Activated CD8-positive, alpha-beta memory T cell treated with anti-CD3 and anti-CD28 coated beads for 36 hours (primary cell): ENCODE data around the gene SMYD3. TPM values are rescaled to one million over a fixed set of nuclear protein-coding genes. Genes with fewer than 3 reads are reported as not detected.
"Not testable (repeated sequence)": the region's sequence is repeated elsewhere in the genome, so short reads cannot be mapped to it uniquely, and the experiment has no call there.

ENCODE experiments used
- CTCF ChIA-PET: fragments of 350-600 bp; sonication (Branson Sonifier 250); formaldehyde crosslinking; loops from one replicate; lab custom pipeline; 2021; ENCODE audit warnings: antibody characterized with exemption; lab: Charles Lee
- POLR2A ChIA-PET: fragments of 350-600 bp; sonication (Branson Sonifier 250); formaldehyde crosslinking; loops from one replicate; lab custom pipeline; 2021; ENCODE audit warnings: antibody characterized with exemption; lab: Charles Lee
- total RNA-seq, 2 experiments: library from RNA; stranded (reverse); gene quantifications; one replicate each; pipeline ENCODE4 v1.2.3, GENCODE V29; 2021

SMYD3 gene
- total RNA-seq, 2 experiments from 2014 or later: 17.6 to 20.5 TPM

DNA sequence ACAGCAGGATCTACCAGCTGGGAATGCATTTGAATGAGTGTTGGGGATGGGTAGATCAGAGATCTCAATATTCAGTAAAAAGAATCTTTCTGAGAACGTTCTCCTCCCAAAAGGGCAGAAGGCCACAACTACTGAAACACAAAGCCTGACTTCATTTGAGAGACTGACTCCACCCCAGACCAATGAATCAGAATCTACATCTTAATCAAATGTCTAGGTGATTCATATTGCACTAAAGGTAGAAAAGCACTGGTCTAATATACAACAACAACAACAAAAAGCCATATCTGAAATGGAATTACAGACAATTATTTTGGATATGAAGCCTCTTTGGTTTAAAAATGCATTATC, 123.9 kb downstream of the SMYD3 start:
- POLR2A ChIA-PET: no interaction called here

DNA sequence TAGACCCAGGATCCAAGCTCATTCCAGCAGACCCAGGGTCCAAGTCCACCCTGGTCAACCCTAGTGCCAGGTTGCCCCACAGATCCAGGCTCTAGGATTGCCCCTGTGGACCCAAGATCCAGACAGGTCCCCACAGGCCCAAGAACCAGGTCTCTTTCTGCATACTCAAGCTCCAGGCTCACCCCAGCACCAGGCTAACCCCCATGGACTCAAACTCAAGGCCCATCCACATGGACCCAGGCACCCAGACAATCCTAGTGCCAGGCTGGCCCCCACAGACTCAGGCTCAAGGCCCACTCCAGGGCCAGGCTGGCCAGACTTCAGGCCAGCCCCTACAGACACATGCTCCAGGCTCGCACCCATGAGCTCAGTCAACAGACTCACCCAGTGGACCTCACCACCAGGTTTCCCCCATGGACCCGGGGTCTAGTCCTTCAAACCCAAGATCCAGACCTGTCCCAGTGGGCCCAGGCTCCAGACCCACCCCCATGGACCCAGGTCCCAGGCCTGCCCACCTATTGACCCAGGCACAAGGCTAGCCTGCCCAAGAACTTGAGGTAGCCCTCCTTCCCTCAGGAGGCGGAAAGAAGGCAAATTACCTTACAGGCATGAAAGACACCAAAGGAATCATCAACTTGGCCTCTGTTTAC, 124.4 kb downstream of the SMYD3 start:
- CTCF ChIA-PET: no interaction called here
- POLR2A ChIA-PET: no interaction called here

More for the DNA sequence above, 123.9 kb downstream of the SMYD3 start:
- CTCF ChIA-PET: no interaction called here

- CTCF ChIA-PET: no interaction called here
- POLR2A ChIA-PET: no interaction called here
These were observed 125.6 kb downstream of the SMYD3 start for GRCh38 chr1:246381452-246381851.

GRCh38 chr1:246377625-246378153, 129.4 kb downstream of the SMYD3 start:
- CTCF ChIA-PET: no interaction called here
- POLR2A ChIA-PET: no interaction called here

DNA sequence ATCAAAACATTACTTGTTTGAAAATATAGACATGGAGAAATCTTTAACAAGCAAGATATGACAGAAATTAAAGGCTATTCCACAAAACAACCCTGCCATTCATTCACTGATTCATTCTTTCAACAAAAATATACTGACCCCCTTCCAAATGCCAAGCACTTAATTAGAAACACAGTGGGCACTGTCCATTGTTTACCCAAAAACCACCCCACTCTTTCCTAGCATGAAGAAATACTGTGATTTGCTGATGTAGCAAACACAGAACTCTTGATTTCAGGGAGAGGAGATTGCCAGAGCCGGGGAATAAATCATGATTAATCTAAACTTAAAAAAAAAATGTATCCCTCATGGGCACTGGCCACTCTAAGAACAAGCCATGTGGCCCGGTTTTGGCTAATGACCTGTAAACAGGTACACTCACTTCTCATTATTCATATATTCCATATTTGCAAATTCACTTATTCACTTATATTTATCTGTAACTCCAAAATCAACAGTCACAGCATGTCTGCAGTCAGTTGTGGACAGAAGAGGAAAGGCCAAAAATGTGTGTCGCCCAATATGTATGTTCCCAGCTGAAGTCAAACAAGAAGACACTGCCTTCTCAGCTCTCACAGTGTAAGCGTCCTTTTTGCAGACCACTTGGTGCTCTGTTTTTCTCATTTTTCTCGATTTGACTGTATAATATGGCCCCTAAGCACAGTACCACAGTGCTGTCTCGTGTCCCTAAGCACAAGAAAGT, 133.1 kb downstream of the SMYD3 start:
- ChIA-PET CTCF (no interaction called here), POLR2A (no interaction called here)

GRCh38 chr1:246372559-246372958, 134.5 kb downstream of the SMYD3 start:
- ChIA-PET CTCF (no interaction called here), POLR2A (no interaction called here)

DNA sequence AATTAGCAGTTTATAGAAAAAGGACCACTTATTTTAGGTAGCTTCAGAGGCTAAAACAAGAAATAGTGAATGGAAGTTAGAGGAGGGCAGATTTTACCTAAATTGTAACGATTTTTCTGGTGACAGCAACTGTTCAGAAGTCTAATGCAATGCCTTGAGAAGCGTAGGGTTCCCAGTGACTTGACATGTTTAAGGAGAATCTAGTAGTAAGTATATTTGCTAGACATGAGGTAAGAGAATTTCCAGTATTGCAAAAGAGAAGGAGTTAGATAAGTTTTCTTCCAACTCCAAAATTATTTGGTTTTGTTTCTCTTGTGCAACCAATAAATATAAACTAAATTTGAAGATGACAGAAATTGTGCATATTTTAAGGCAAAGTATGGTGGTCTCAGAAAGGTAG, 140.0 kb downstream of the SMYD3 start:
- POLR2A ChIA-PET: no interaction called here
- CTCF ChIA-PET: interaction anchor here (0.6 kb wide), 1 partner anchor 636 kb away, joined by 3 read pairs; no protein-coding TSS in a partner anchor

DNA sequence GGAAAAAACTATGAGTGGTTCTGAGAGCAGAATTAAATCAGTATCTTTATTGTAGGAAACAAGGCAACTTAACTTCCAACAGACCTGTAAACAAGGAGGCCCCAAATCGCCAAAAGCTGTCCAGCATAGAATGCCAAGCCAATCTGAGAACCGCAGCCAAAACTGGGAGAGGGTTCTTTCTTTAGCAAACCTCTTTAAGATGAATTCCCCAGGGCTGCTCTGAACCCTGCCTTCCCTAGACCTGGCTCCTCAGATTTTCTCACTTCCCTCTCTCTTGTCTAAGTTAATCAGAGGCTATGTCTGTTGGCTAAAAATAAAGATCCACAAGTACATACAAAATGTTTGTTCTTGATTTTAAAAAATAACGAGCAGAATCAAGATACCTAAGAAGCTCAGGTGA, 141.4 kb downstream of the SMYD3 start:
- ChIA-PET CTCF (no interaction called here), POLR2A (no interaction called here)

DNA sequence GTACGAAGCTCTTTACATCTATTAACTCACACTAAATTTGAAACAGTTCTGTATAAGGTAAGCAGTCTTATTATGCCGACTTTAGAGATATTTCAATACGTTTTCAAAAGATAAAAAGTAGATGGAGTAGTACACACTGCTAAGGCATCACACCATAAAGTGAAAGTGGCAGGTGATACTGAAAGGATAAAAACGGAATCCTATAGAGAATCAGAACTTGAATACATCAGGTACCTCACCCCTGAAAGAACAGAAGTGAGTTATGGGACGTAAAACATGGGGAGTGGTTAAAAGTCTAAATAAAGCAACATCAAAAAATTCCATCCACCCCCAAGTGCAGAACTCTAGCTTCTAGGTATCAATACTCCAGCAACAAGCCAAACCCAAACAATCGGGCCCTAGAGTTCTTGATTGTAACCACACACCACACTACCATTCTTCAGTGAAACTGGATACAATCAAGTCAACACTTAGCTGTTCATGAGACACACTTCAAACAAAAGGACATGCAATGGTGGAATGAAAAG, 142.6 kb downstream of the SMYD3 start:
- ChIA-PET CTCF (no interaction called here), POLR2A (no interaction called here)

- POLR2A ChIA-PET, CTCF ChIA-PET: not testable (repeated sequence)
These were observed 150.0 kb downstream of the SMYD3 start for GRCh38 chr1:246357014-246357598.

- POLR2A ChIA-PET: no interaction called here
- CTCF ChIA-PET: no interaction called here
These were observed 151.5 kb downstream of the SMYD3 start for GRCh38 chr1:246355411-246356230.

DNA sequence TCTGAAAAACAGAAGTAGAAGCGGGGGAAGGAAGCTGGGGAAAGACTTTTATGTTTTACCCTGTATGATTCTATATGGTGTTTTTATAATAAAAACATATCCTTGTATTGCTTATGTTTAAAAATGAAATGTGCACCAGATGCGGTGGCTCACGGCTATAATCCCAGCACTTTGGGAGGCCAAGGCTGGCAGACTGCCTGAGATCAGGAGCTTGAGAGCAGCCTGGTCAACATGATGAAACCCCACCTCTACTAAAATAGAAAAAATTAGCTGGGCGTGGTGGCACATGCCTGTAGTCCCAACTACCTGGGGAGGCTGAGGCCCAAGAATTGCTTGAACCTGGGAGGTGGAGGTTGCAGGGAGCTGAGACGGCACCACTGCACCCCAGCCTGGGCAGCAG, 155.4 kb downstream of the SMYD3 start:
- CTCF ChIA-PET: no interaction called here
- POLR2A ChIA-PET: no interaction called here

DNA sequence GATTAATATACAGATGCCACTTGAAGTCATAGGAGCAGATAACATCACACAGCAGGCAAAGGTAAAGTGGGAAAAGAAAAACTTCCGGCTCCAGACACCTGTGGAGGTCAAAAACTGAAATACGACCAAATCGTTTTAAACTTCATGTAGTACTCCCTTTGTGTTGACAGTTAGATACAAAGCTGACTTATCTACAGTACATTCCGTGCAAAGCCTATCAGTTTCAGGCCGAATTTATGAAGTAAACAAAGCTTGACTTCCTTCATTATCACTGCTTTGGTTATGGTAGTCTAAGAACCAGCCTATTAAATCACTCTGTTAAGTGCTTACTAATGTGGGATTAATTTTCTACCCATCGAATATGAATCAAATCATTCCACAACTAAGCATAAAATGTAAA, 156.3 kb downstream of the SMYD3 start:
- ChIA-PET CTCF (no interaction called here), POLR2A (no interaction called here)

GRCh38 chr1:246343937-246344336, 163.1 kb downstream of the SMYD3 start:
- POLR2A ChIA-PET: no interaction called here
- CTCF ChIA-PET: no interaction called here

- POLR2A ChIA-PET: no interaction called here
- CTCF ChIA-PET: no interaction called here
These were observed 163.8 kb downstream of the SMYD3 start for GRCh38 chr1:246343251-246343650.

DNA sequence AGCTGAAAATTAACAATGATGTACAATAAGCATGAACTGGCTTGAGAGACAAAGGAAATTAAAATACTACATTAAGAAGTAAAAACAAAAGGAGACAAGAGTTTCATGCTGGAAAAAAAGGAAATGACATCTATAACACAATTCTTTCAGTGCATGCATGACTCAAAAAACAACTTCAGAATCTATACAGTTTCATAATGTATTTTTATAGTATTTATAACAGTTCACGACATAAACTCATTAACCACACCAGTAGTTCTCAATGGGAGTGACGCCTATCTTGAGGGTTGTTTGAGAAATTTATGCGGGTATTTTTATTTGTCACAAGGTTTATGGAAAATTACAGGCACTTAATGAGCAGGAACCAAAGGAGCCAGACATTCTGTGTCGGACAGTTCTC, 168.5 kb downstream of the SMYD3 start:
- ChIA-PET CTCF (no interaction called here), POLR2A (no interaction called here)

DNA sequence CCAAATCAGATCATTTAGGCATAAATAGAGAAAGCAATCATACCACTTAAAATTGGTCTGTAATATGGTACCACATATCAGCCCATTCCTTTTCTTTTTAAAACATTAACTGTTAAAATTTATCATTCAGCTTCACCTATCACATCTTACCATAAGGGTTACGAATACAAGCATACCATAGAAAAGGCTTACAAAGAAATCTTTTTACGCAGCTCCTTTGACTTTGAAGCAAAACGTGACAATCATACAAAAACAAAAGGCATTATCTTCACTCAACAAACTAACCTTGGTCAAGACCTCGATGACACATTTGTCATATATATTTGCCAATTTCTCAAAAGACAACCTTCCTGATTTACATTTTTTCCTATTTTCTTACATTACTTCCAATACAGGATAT, 169.0 kb downstream of the SMYD3 start:
- CTCF ChIA-PET: no interaction called here
- POLR2A ChIA-PET: no interaction called here

DNA sequence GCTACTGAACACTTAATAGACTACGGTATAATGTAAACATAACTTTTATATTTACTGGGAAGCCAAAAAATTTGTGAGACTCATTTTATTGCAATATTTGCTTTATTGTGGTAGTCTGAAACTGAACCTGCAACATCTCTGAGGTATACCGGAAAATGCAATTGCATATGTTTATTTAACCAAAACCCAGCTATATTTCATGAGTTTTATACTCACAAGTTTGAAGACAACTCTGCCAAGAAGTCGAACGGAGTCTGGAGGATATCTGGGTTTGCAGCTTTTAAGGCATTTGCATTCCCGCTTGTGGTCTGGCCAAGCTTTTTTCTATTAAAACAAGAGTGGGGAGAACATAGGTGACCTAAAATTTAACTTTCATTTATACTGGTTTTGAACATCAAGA, 171.9 kb downstream of the SMYD3 start:
- ChIA-PET POLR2A (no interaction called here), CTCF (no interaction called here)

GRCh38 chr1:246333855-246334254, 173.2 kb downstream of the SMYD3 start:
- POLR2A ChIA-PET: no interaction called here
- CTCF ChIA-PET: no interaction called here

- POLR2A ChIA-PET: no interaction called here
- CTCF ChIA-PET: no interaction called here
These were observed 175.0 kb downstream of the SMYD3 start for GRCh38 chr1:246332078-246332477.
